ENCODE data around the gene MRPS31. TPM values are rescaled to one million over a fixed set of nuclear protein-coding genes. Genes with fewer than 3 reads are reported as not detected.
A peak's percentile ranks its signal among the peaks of the same experiment; 100 is the strongest.

MRPS31 gene
- total RNA-seq, 4 donors from 2014 or later = 26.9 to 34.9 (median 32.3) TPM

- Histone ChIP-seq H3K4me1 (peaks cover 9 to 28% of the 10 kb centered on the region in 2 donors), H3K36me3 (no peaks in the 10 kb centered on the region), H3K4me3 (replicated peaks in 1 of 3) (no peak overlapping the region), H3K9me3 (no peaks in the 10 kb centered on the region), H3K27me3 (no peaks in the 10 kb centered on the region), H3K27ac (peak overlapping the region in 1 of 3 donors; percentile 13)
- 83 to 87% methylated on average over 6 of the region's 6 CpGs for WGBS, 2 donors
- intact Hi-C loops (cut with DNase I) = loop anchor here (10.0 kb wide), 1 partner anchor 292 kb away; the partner anchor contains the start of gene WBP4
- no peak for DNase-seq
- TF ChIP-seq CTCF (IDR thresholded peaks at IDR 0.05) (no peak), POLR2A (IDR thresholded peaks at IDR 0.05) (no peak)
These were observed 1.9 kb upstream of the MRPS31 start for GRCh38 chr13:40772765-40773473.

DNA sequence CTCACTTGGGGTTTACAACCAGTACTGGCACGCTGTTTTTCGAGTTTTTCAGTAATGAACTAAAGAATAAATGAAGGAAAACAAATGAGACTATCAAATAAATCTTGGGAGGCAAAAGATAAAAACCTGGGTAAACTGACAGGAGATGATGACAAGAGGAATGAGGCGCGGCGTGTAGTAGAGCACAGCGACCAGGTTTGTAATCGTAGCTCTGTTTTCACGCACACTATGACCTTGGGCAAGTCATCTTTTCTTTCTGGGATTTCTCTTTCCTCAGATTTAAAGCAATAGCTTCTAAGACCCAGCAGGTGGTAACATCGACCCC is 419 bp downstream of the MRPS31 start:
- WGBS, 2 donors = 1% methylated on average over 9 of the region's 9 CpGs
- Histone ChIP-seq H3K27me3 (no peaks in the 10 kb centered on the region), H3K36me3 (no peaks in the 10 kb centered on the region), H3K4me3 (replicated peaks in 1 of 3) (peak overlapping the region; percentile 30 to 56 (median 45)), H3K9me3 (no peaks in the 10 kb centered on the region), H3K27ac (peak overlapping the region; percentile 20 to 78 (median 77)), H3K4me1 (peaks cover 0 to 14% of the 10 kb centered on the region in 2 donors)
- no peak for TF ChIP-seq CTCF (IDR thresholded peaks at IDR 0.05)
- TF ChIP-seq POLR2A (IDR thresholded peaks at IDR 0.05) = no peak
- intact Hi-C loops (cut with DNase I) = loop anchor here (10.0 kb wide), 1 partner anchor 294 kb away; the partner anchor contains the start of gene WBP4
- no peak for DNase-seq

DNA sequence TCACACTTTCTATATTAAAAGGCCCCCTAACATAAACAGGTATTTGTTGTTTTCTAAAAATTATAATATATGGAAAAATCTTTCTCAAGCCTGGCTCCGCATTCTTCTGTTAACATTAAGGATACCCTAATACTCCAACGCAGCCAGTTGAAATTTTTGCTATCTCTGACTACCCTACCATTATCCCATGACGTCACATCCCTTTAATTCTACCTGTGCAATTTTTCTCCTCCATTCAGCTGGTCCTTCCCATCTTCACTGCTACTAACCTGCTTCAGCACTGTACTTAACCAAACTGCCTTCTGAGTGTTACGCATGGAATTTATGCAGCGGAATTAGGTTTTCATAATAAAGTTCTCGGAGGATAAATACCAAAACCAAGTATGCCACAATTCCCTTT is 1.0 kb downstream of the MRPS31 start:
- WGBS, 2 donors = 79 to 81% methylated on average over 6 of the region's 6 CpGs
- TF ChIP-seq CTCF (IDR thresholded peaks at IDR 0.05) = no peak
- TF ChIP-seq POLR2A (IDR thresholded peaks at IDR 0.05) = no peak
- DNase-seq = no peak
- H3K27ac ChIP-seq = peak overlapping the region in 1 of 3 donors; percentile 78
- no peaks in the 10 kb centered on the region for H3K9me3 ChIP-seq
- intact Hi-C loops (cut with DNase I) = loop anchor here (10.0 kb wide), 1 partner anchor 295 kb away; the partner anchor contains the start of gene WBP4
- no peaks in the 10 kb centered on the region for H3K27me3 ChIP-seq
- H3K4me1 ChIP-seq = peaks cover 0 to 14% of the 10 kb centered on the region in 2 donors
- peak overlapping the region in 1 of 3 donors; percentile 56 for H3K4me3 ChIP-seq (replicated peaks in 1 of 3)
- peaks cover 0 to under 1% of the 10 kb centered on the region in 2 donors for H3K36me3 ChIP-seq

- H3K36me3 ChIP-seq = peaks cover 0 to 3% of the 10 kb centered on the region in 2 donors
- no peaks in the 10 kb centered on the region for H3K9me3 ChIP-seq
- DNase-seq = no peak
- intact Hi-C loops (cut with DNase I) = no loop called here
- H3K4me1 ChIP-seq = peaks cover 0 to 14% of the 10 kb centered on the region in 2 donors
- H3K27ac ChIP-seq = no peak overlapping the region
- H3K27me3 ChIP-seq = no peaks in the 10 kb centered on the region
- WGBS, 2 donors = 93 to 97% methylated on average over 1 of the region's 1 CpG
- TF ChIP-seq CTCF (IDR thresholded peaks at IDR 0.05) (no peak), POLR2A (IDR thresholded peaks at IDR 0.05) (no peak)
- H3K4me3 ChIP-seq (replicated peaks in 1 of 3) = no peak overlapping the region
These were observed 5.4 kb downstream of the MRPS31 start for GRCh38 chr13:40765602-40766001.

All from thyroid gland (tissue), 4 donors.